ENCODE data around the gene BMF.
A peak's percentile ranks its signal among the peaks of the same experiment; 100 is the strongest.

GRCh38 chr15:40047415-40048210 lies 61.1 kb downstream of the BMF start:
- TF ChIP-seq CTCF (IDR thresholded peaks at IDR 0.05; ENCODE audit: insufficient read depth, low read length) (no peak), REST (IDR thresholded peaks at IDR 0.05; ENCODE audit: insufficient replicate concordance, low read depth) (no peak), POLR2AphosphoS5 (IDR thresholded peaks at IDR 0.05; ENCODE audit: low read depth) (peak; percentile 72)
